GM23338 (cell line): ENCODE results near the gene GHR. TPM values are rescaled to one million over a fixed set of nuclear protein-coding genes. Genes with fewer than 3 reads are reported as not detected.

Experiments used
- ATAC-seq: fragments of 200-7000 bp; cut with Tn5 transposase; 3 replicates; pipeline ENCODE4 v1.9.1; 2020
- DNase-seq: peaks from one replicate; pipeline ENCODE4 v3.0.0-alpha.2; 2015; ENCODE audit warnings: low spot score
- H2AFZ ChIP-seq: fragments of 200-600 bp; sonication (generic); 2 replicates; pipeline ENCODE4 v1.8.0; 2016; ENCODE audit warnings: antibody characterized with exemption, mild to moderate bottlenecking, moderate library complexity
- H3F3A ChIP-seq: fragments of 200-600 bp; sonication (generic); replicated peaks from 2 replicates; pipeline ENCODE4 v1.8.0; 2017; ENCODE audit warnings: antibody characterized with exemption, mixed run types, low read depth
- H3K27ac ChIP-seq: fragments of 200-600 bp; sonication (generic); 2 replicates; pipeline ENCODE4 v1.6.1; 2016; ENCODE audit warnings: low read depth
- H3K27me3 ChIP-seq: fragments of 200-600 bp; sonication (generic); 2 replicates; pipeline ENCODE4 v1.8.0; 2016; ENCODE audit warnings: mild to moderate bottlenecking, mixed run types, moderate library complexity; ENCODE audit not compliant: insufficient read depth
- H3K36me3 ChIP-seq: fragments of 200-600 bp; sonication (generic); 2 replicates; pipeline ENCODE4 v1.8.0; 2016; ENCODE audit warnings: mild to moderate bottlenecking; ENCODE audit not compliant: insufficient read depth
- H3K4me1 ChIP-seq: fragments of 200-600 bp; sonication (generic); 2 replicates; pipeline ENCODE4 v1.8.0; 2016; ENCODE audit warnings: mild to moderate bottlenecking, moderate library complexity; ENCODE audit not compliant: insufficient read depth
- H3K4me2 ChIP-seq: fragments of 200-600 bp; sonication (generic); 2 replicates; pipeline ENCODE4 v1.7.1; 2017; ENCODE audit warnings: mixed run types
- H3K4me3 ChIP-seq: fragments of 200-600 bp; sonication (generic); 2 replicates; pipeline ENCODE4 v1.6.1; 2016; ENCODE audit warnings: mixed run types
- H3K79me2 ChIP-seq: fragments of 200-600 bp; sonication (generic); replicated peaks from 2 replicates; pipeline ENCODE4 v1.8.0; 2017; ENCODE audit warnings: mild to moderate bottlenecking; ENCODE audit not compliant: insufficient read depth
- H3K9me2 ChIP-seq: fragments of 200-600 bp; sonication (generic); 2 replicates; pipeline ENCODE4 v1.8.0; 2017; ENCODE audit not compliant: insufficient read depth
- H4K20me1 ChIP-seq: fragments of 200-600 bp; sonication (generic); replicated peaks from 2 replicates; pipeline ENCODE4 v1.8.0; 2017; ENCODE audit warnings: mild to moderate bottlenecking; ENCODE audit not compliant: insufficient read depth
- H3K27ac Mint-ChIP-seq: 2 replicates; pipeline ENCODE4 v1.8.0; 2020; ENCODE audit warnings: inconsistent platforms, mild to moderate bottlenecking, moderate library complexity, mixed read lengths
- H3K27me3 Mint-ChIP-seq: 3 replicates; pipeline ENCODE4 v1.8.0; 2022; ENCODE audit warnings: low read depth, mild to moderate bottlenecking, moderate library complexity, mixed read lengths, inconsistent platforms; ENCODE audit not compliant: insufficient read depth, poor library complexity
- H3K36me3 Mint-ChIP-seq: 3 replicates; pipeline ENCODE4 v1.8.0; 2021; ENCODE audit warnings: low read depth, mild to moderate bottlenecking, inconsistent platforms, moderate library complexity, mixed read lengths
- H3K4me1 Mint-ChIP-seq: 3 replicates; pipeline ENCODE4 v1.8.0; 2020; ENCODE audit warnings: mild to moderate bottlenecking, inconsistent platforms, mixed read lengths
- H3K4me3 Mint-ChIP-seq: 3 replicates; pipeline ENCODE4 v1.8.0; 2021; ENCODE audit warnings: moderate library complexity, mild to moderate bottlenecking, inconsistent platforms, mixed read lengths
- H3K9me3 Mint-ChIP-seq: 3 replicates; pipeline ENCODE4 v1.8.0; 2020; ENCODE audit warnings: moderate library complexity, mild to moderate bottlenecking, inconsistent platforms, mixed read lengths
- CREB1 ChIP-seq: fragments of 250-450 bp; sonication (Bioruptor Pico); IDR thresholded peaks from 2 replicates; pipeline ENCODE4 v1.5.0; 2020; ENCODE audit warnings: low read depth, mild to moderate bottlenecking, moderate library complexity
- CTCF ChIP-seq, 2 experiments: fragments of 200-600 bp in 1 of 2; sonication (generic) in 1 of 2; conservative IDR thresholded peaks; 2 replicates each; pipeline versions ENCODE4 v1.5.1 to v1.6.1; 2016 to 2017; ENCODE audit warnings: antibody characterized with exemption in 2 of 2, low read depth in 2 of 2, mild to moderate bottlenecking in 2 of 2, moderate library complexity in 1 of 2
- ETS1 ChIP-seq: IDR thresholded peaks from 2 replicates; pipeline ENCODE4 v1.6.1; 2016; ENCODE audit warnings: antibody characterized with exemption
- EZH2 ChIP-seq: fragments of 200-600 bp; sonication (generic); IDR thresholded peaks from one replicate; pipeline ENCODE4 v1.8.0; 2017; ENCODE audit warnings: antibody characterized with exemption, mild to moderate bottlenecking, low read depth; ENCODE audit not compliant: unreplicated experiment
- REST ChIP-seq: IDR thresholded peaks from one replicate; pipeline ENCODE4 v1.6.1; 2018; ENCODE audit warnings: antibody characterized with exemption; ENCODE audit not compliant: unreplicated experiment
- ZNF114 ChIP-seq: fragments of 250-450 bp; sonication (Bioruptor Pico); IDR thresholded peaks from 2 replicates; pipeline ENCODE4 v1.5.0; 2020; ENCODE audit warnings: mild to moderate bottlenecking, moderate library complexity
- ZNF331 ChIP-seq: fragments of 250-450 bp; sonication (Bioruptor Pico); IDR thresholded peaks from 2 replicates; pipeline ENCODE4 v1.5.0; 2020; ENCODE audit warnings: low read depth, mild to moderate bottlenecking, moderate library complexity
- polyA plus RNA-seq: library from polyadenylated mRNA; unstranded; fragments of >200 nt; fragmentation: Nextera tagmentation; extraction: Ambion mirVana; gene quantifications from 2 replicates; pipeline ENCODE4 v1.2.1, GENCODE V29; 2016
- total RNA-seq: library from RNA; depleted of rRNA; stranded (reverse); fragments of >200 nt; shearing (Covaris generic); gene quantifications from 2 replicates; pipeline ENCODE4 v1.2.3, GENCODE V29; 2014

Gene GHR
- total and polyA plus RNA-seq, 2 experiments from 2014 or later, result 0.21 to 1.9 TPM

GRCh38 chr5:42514754-42515153 is 91.5 kb downstream of the GHR start:
- H4K20me1 ChIP-seq, result no peaks in the 10 kb centered on the region
- H3K4me2 ChIP-seq, result no peak overlapping the region
- no peaks in the 10 kb centered on the region for H3K27me3 Mint-ChIP-seq
- TF ChIP-seq CTCF (conservative IDR thresholded peaks at IDR 0.05; ENCODE audit: low read depth in 2 of 2) (peak; percentile 55 to 56), CREB1 (CRISPR knock-in tag) (no peak)
- no peak overlapping the region for H3K4me3 Mint-ChIP-seq
- H3K4me1 Mint-ChIP-seq, result peaks cover 8% of the 10 kb centered on the region; the same call in 2 of the 3 replicates
- DNase-seq (peak; percentile 49), ATAC-seq (peak; percentile 78)
- no peaks in the 10 kb centered on the region for H3K36me3 Mint-ChIP-seq
- no peaks in the 10 kb centered on the region for H3K27me3 ChIP-seq
- H3K27ac Mint-ChIP-seq, result no peak overlapping the region
- H2AFZ ChIP-seq, result peak overlapping the region; percentile 44; the same call in 1 of the 2 replicates
- peaks cover 9% of the 10 kb centered on the region; the same call in 2 of the 3 replicates for H3K9me3 Mint-ChIP-seq
- H3K4me3 ChIP-seq, result no peak overlapping the region
- no peaks in the 10 kb centered on the region for H3K36me3 ChIP-seq
- no peaks in the 10 kb centered on the region for H3K79me2 ChIP-seq
- peaks cover 12% of the 10 kb centered on the region for H3K4me1 ChIP-seq
- H3K9me2 ChIP-seq, result no peaks in the 10 kb centered on the region
- no peak overlapping the region for H3K27ac ChIP-seq
- no peaks in the 10 kb centered on the region for H3F3A ChIP-seq

GRCh38 chr5:42515504-42515903 is 92.3 kb downstream of the GHR start:
- H3K4me3 Mint-ChIP-seq, result no peak overlapping the region
- peaks cover 12% of the 10 kb centered on the region for H3K4me1 ChIP-seq
- H3K9me2 ChIP-seq, result no peaks in the 10 kb centered on the region
- no peaks in the 10 kb centered on the region for H4K20me1 ChIP-seq
- H3K27ac ChIP-seq, result no peak overlapping the region
- no peak overlapping the region for H3K4me3 ChIP-seq
- H3K36me3 Mint-ChIP-seq, result no peaks in the 10 kb centered on the region
- ATAC-seq, result no peak
- H3K79me2 ChIP-seq, result no peaks in the 10 kb centered on the region
- H3K27me3 ChIP-seq, result no peaks in the 10 kb centered on the region
- no peak overlapping the region for H3K27ac Mint-ChIP-seq
- DNase-seq, result no peak
- 0 out of 2 replicates have a peak overlapping the region, but pooled peaks have one; percentile 44 for H2AFZ ChIP-seq
- H3K9me3 Mint-ChIP-seq, result peaks cover 6% of the 10 kb centered on the region; the same call in 2 of the 3 replicates
- H3F3A ChIP-seq, result no peaks in the 10 kb centered on the region
- H3K4me1 Mint-ChIP-seq, result peaks cover 5% of the 10 kb centered on the region; the same call in 2 of the 3 replicates
- no peak overlapping the region for H3K4me2 ChIP-seq
- no peaks in the 10 kb centered on the region for H3K36me3 ChIP-seq
- no peaks in the 10 kb centered on the region for H3K27me3 Mint-ChIP-seq
- no peak for TF ChIP-seq ZNF331 (CRISPR knock-in tag)
- TF ChIP-seq ETS1, result no peak
- TF ChIP-seq CTCF (conservative IDR thresholded peaks at IDR 0.05; ENCODE audit: low read depth in 2 of 2), result no peak
- no peak for TF ChIP-seq EZH2
- TF ChIP-seq CREB1 (CRISPR knock-in tag), result no peak
- TF ChIP-seq ZNF114 (CRISPR knock-in tag), result no peak
- TF ChIP-seq REST, result no peak
